T-cell (primary cell): ENCODE data around the gene ZNF764. TPM values are rescaled to one million over a fixed set of nuclear protein-coding genes. Genes with fewer than 3 reads are reported as not detected.

ENCODE experiments used
- ATAC-seq, 4 experiments: fragments of 200-7000 bp in 3 of 4; fragments of 150-1000 bp in 1 of 4; cut with Tn5 transposase; replicated peaks in 1 of 4; 1 replicate in 3 of 4; 2 replicates in 1 of 4; pipeline ENCODE4 v1.10.0; 2021; ENCODE audit warnings: moderate library complexity in 3 of 4, mild to moderate bottlenecking in 2 of 4, moderate number of reproducible peaks in 1 of 4
- CTCF ChIA-PET, 2 donors: fragments of 300-600 bp; sonication (Branson Sonifier 250); formaldehyde crosslinking; loops; one replicate each; lab custom pipeline; 2022; ENCODE audit warnings: antibody characterized with exemption in 2 of 2; lab: Charles Lee
- POLR2A ChIA-PET, 2 donors: fragments of 300-600 bp; sonication (Branson Sonifier 250); formaldehyde crosslinking; loops; one replicate each; lab custom pipeline; 2022; ENCODE audit warnings: antibody characterized with exemption in 2 of 2; lab: Charles Lee
- DNase-seq, 35 experiments: peaks; one replicate each; pipeline versions ENCODE4 v3.0.0 to v3.0.0-alpha.2; 2013 to 2023
- H3K27ac ChIP-seq: one replicate; pipeline ENCODE4 v1.5.1; 2013; ENCODE audit warnings: low read length
- H3K27me3 ChIP-seq, 2 experiments: replicated peaks in 1 of 2; 1 replicate in 1 of 2; 2 replicates in 1 of 2; pipeline versions ENCODE4 v1.6.1 to v1.7.0; 2013; ENCODE audit warnings: low read length in 1 of 2, mixed read lengths in 1 of 2; ENCODE audit not compliant: control insufficient read depth in 2 of 2, insufficient read depth in 2 of 2; ENCODE audit errors: extremely low read depth in 1 of 2
- H3K36me3 ChIP-seq, 2 donors: 1 replicate in 1 of 2; 2 replicates in 1 of 2; pipeline versions ENCODE4 v1.6.1 to v1.7.0; 2013; ENCODE audit warnings: low read length in 1 of 2; ENCODE audit not compliant: control insufficient read depth in 2 of 2, insufficient read depth in 1 of 2; ENCODE audit errors: extremely low read depth in 1 of 2
- H3K4me1 ChIP-seq, 2 experiments: 1 replicate in 1 of 2; 2 replicates in 1 of 2; pipeline versions ENCODE4 v1.6.1 to v1.7.0; 2013; ENCODE audit warnings: low read length in 2 of 2, mixed read lengths in 1 of 2; ENCODE audit not compliant: insufficient read depth in 2 of 2, control insufficient read depth in 1 of 2; ENCODE audit errors: extremely low read depth in 1 of 2
- H3K4me3 ChIP-seq, 2 donors: 1 replicate in 1 of 2; 2 replicates in 1 of 2; pipeline versions ENCODE4 v1.5.1 to v1.7.0; 2013; ENCODE audit warnings: mild to moderate bottlenecking in 2 of 2, low read length in 1 of 2, moderate library complexity in 1 of 2; ENCODE audit not compliant: control insufficient read depth in 1 of 2; ENCODE audit errors: extremely low read depth in 1 of 2
- H3K9me3 ChIP-seq: 2 replicates; pipeline ENCODE4 v1.7.0; 2013
- H3K27ac Mint-ChIP-seq, 2 donors: one replicate each; pipeline ENCODE4 v1.8.0; 2020 to 2021; ENCODE audit warnings: mild to moderate bottlenecking in 2 of 2, mixed read lengths in 2 of 2
- H3K27me3 Mint-ChIP-seq, 2 donors: one replicate each; pipeline ENCODE4 v1.8.0; 2021 to 2022; ENCODE audit warnings: mixed read lengths in 2 of 2
- H3K36me3 Mint-ChIP-seq: one replicate; pipeline ENCODE4 v1.8.0; 2021; ENCODE audit warnings: mixed read lengths
- H3K4me1 Mint-ChIP-seq, 3 donors: one replicate each; pipeline ENCODE4 v1.8.0; 2020 to 2022; ENCODE audit warnings: mixed read lengths in 3 of 3, mild to moderate bottlenecking in 1 of 3
- H3K4me3 Mint-ChIP-seq, 3 donors: one replicate each; pipeline ENCODE4 v1.8.0; 2020 to 2022; ENCODE audit warnings: mild to moderate bottlenecking in 3 of 3, mixed read lengths in 3 of 3, moderate library complexity in 3 of 3
- H3K9me3 Mint-ChIP-seq, 3 donors: one replicate each; pipeline ENCODE4 v1.8.0; 2020 to 2022; ENCODE audit warnings: mixed read lengths in 3 of 3
- WGBS: methylation state at CpG from one replicate; pipeline ENCODE4 v1.1.5; 2013; ENCODE audit warnings: missing lambda C conversion rate; ENCODE audit not compliant: insufficient coverage; 5-methylcytosine and 5-hydroxymethylcytosine counted together
- total RNA-seq, 35 experiments: library from RNA in 6 of 35; stranded (reverse) in 6 of 35; fragments of 120-200 nt in 1 of 35; gene quantifications; one replicate each; pipeline versions ENCODE4 v1.2.1 to v1.2.4 and lab custom pipeline; 2013 to 2026

ZNF764 gene
- total RNA-seq, 5 donors from 2014 or later (not counting 1 experiment from before 2014, with no cell fraction given): 14.9 to 33.9 (median 27.3) TPM

GRCh38 chr16:30569281-30569680 lies 11.1 kb upstream of the ZNF764 start:
- Histone ChIP-seq H3K27me3 (no peaks in the 10 kb centered on the region), H3K4me1 (peaks cover 25 to 50% of the 10 kb centered on the region in 2 experiments), H3K36me3 (no peaks in the 10 kb centered on the region), H3K4me3 (no peak overlapping the region), H3K9me3 (no peaks in the 10 kb centered on the region), H3K27ac (peak overlapping the region; percentile 93)
- POLR2A ChIA-PET: interaction anchor here in 1 of 2 donors (0.8 kb wide), 1 partner anchor 15 kb away, joined by 6 read pairs; no protein-coding TSS in a partner anchor
- DNase-seq: no peak
- no peaks in the 10 kb centered on the region for H3K9me3 Mint-ChIP-seq
- peak overlapping the region in 2 of 3 donors; percentile 13 to 16 for H3K4me3 Mint-ChIP-seq
- 100% methylated on average over 1 of the region's 3 CpGs for WGBS
- peaks cover 40 to 56% (median 46%) of the 10 kb centered on the region in 3 donors for H3K4me1 Mint-ChIP-seq
- peak overlapping the region; percentile 76 to 100 for H3K27ac Mint-ChIP-seq
- ATAC-seq: no peak
- H3K27me3 Mint-ChIP-seq: no peaks in the 10 kb centered on the region
- CTCF ChIA-PET: interaction anchor here in 1 of 2 donors (1.2 to 1.3 kb wide), 2 partner anchors 34 to 139 kb away, joined by 3 to 4 read pairs; partner anchors contain the start of gene DCTPP1
- H3K36me3 Mint-ChIP-seq: no peaks in the 10 kb centered on the region

- no peaks in the 10 kb centered on the region for H3K9me3 Mint-ChIP-seq
- peaks cover 40 to 51% (median 46%) of the 10 kb centered on the region in 3 donors for H3K4me1 Mint-ChIP-seq
- peak overlapping the region in 1 of 2 donors; percentile 48 for H3K4me3 ChIP-seq
- no peaks in the 10 kb centered on the region for H3K27me3 Mint-ChIP-seq
- ATAC-seq (peak; percentile 34 to 58 (median 40)), DNase-seq (peak in 32 of 35 experiments; percentile 29 to 78 (median 46))
- peak overlapping the region; percentile 93 for H3K27ac ChIP-seq
- POLR2A ChIA-PET: interaction anchor here (0.6 to 1.2 kb wide), 7 partner anchors 10 to 905 kb away, joined by 4 to 6 read pairs (median 5); partner anchors contain the start of gene ZNF764 (in 2 of the 2)
- CTCF ChIA-PET: interaction anchor here in 1 of 2 donors (1.1 to 1.3 kb wide), 3 partner anchors 33 to 138 kb away, joined by 3 to 4 read pairs (median 3); partner anchors contain the start of gene DCTPP1
- peaks cover 25 to 50% of the 10 kb centered on the region in 2 experiments for H3K4me1 ChIP-seq
- H3K36me3 ChIP-seq: no peaks in the 10 kb centered on the region
- no peaks in the 10 kb centered on the region for H3K9me3 ChIP-seq
- peak overlapping the region; percentile 99 to 100 for H3K27ac Mint-ChIP-seq
- 0% methylated on average over 2 of the region's 6 CpGs for WGBS
- H3K36me3 Mint-ChIP-seq: no peaks in the 10 kb centered on the region
- H3K4me3 Mint-ChIP-seq: peak overlapping the region; percentile 67 to 78 (median 74)
- H3K27me3 ChIP-seq: no peaks in the 10 kb centered on the region
Observed at GRCh38 chr16:30567991-30568638, 9.9 kb upstream of the ZNF764 start.

GRCh38 chr16:30567160-30567990 lies 9.2 kb upstream of the ZNF764 start:
- Mint-ChIP-seq H3K9me3 (no peaks in the 10 kb centered on the region), H3K4me1 (peaks cover 40 to 50% (median 43%) of the 10 kb centered on the region in 3 donors), H3K27me3 (no peaks in the 10 kb centered on the region), H3K4me3 (peak overlapping the region; percentile 41 to 74 (median 67)), H3K36me3 (no peaks in the 10 kb centered on the region), H3K27ac (peak overlapping the region; percentile 99 to 100)
- WGBS: 58% methylated on average over 5 of the region's 14 CpGs
- Histone ChIP-seq H3K36me3 (no peaks in the 10 kb centered on the region), H3K27ac (peak overlapping the region; percentile 93), H3K27me3 (no peaks in the 10 kb centered on the region), H3K4me3 (no peak overlapping the region), H3K4me1 (peaks cover 23 to 45% of the 10 kb centered on the region in 2 experiments), H3K9me3 (no peaks in the 10 kb centered on the region)
- ChIA-PET CTCF (interaction anchor here in 1 of 2 donors (1.1 kb wide), 1 partner anchor 70 kb away, joined by 3 read pairs; no protein-coding TSS in a partner anchor), POLR2A (interaction anchor here (0.7 to 1.2 kb wide), 3 partner anchors 9 to 69 kb away, joined by 3 to 6 read pairs (median 5); partner anchors contain the start of gene ZNF764 (in 1 of the 2))
- ATAC-seq: no peak
- DNase-seq: peak in 26 of 35 experiments; percentile 21 to 80 (median 43)

GRCh38 chr16:30566531-30566930 lies 8.4 kb upstream of the ZNF764 start:
- CTCF ChIA-PET: no interaction called here
- peaks cover 22 to 47% of the 10 kb centered on the region in 2 experiments for H3K4me1 ChIP-seq
- no peak overlapping the region for H3K4me3 ChIP-seq
- DNase-seq: no peak
- no CpG with 5 or more reads among the region's 4 CpGs for WGBS
- H3K27ac Mint-ChIP-seq: peak overlapping the region; percentile 93 to 99
- no peaks in the 10 kb centered on the region for H3K9me3 Mint-ChIP-seq
- no peak overlapping the region for H3K4me3 Mint-ChIP-seq
- no peak for ATAC-seq
- H3K27me3 ChIP-seq: peaks cover 0 to under 1% of the 10 kb centered on the region in 2 experiments
- H3K27ac ChIP-seq: no peak overlapping the region
- H3K27me3 Mint-ChIP-seq: no peaks in the 10 kb centered on the region
- no peaks in the 10 kb centered on the region for H3K36me3 Mint-ChIP-seq
- POLR2A ChIA-PET: interaction anchor here (0.7 to 1.2 kb wide), 3 partner anchors 8 to 137 kb away, joined by 3 to 5 read pairs (median 3); partner anchors contain the start of genes DCTPP1 (in 1 of the 2) and ZNF764 (in 1 of the 2)
- H3K4me1 Mint-ChIP-seq: peaks cover 36 to 43% (median 42%) of the 10 kb centered on the region in 3 donors
- no peaks in the 10 kb centered on the region for H3K9me3 ChIP-seq
- no peaks in the 10 kb centered on the region for H3K36me3 ChIP-seq

- Histone ChIP-seq H3K4me1 (peaks cover 20 to 49% of the 10 kb centered on the region in 2 experiments), H3K9me3 (no peaks in the 10 kb centered on the region), H3K36me3 (no peaks in the 10 kb centered on the region), H3K27ac (no peak overlapping the region), H3K27me3 (peaks cover 0 to 6% of the 10 kb centered on the region in 2 experiments), H3K4me3 (no peak overlapping the region)
- H3K27me3 Mint-ChIP-seq: no peaks in the 10 kb centered on the region
- no peak overlapping the region for H3K4me3 Mint-ChIP-seq
- ChIA-PET POLR2A (interaction anchor here in 1 of 2 donors (0.7 kb wide), 1 partner anchor 136 kb away, joined by 3 read pairs; the partner anchor contains the start of gene DCTPP1), CTCF (no interaction called here)
- ATAC-seq (no peak), DNase-seq (no peak)
- peak overlapping the region; percentile 93 to 99 for H3K27ac Mint-ChIP-seq
- no peaks in the 10 kb centered on the region for H3K36me3 Mint-ChIP-seq
- no peaks in the 10 kb centered on the region for H3K9me3 Mint-ChIP-seq
- WGBS: 88% methylated on average over 8 of the region's 8 CpGs
- peaks cover 42 to 46% (median 45%) of the 10 kb centered on the region in 3 donors for H3K4me1 Mint-ChIP-seq
Observed at GRCh38 chr16:30565984-30566383, 7.8 kb upstream of the ZNF764 start.
